Suprapubic skin (tissue), 4 donors: ENCODE data around the gene CCDC13. TPM values are rescaled to one million over a fixed set of nuclear protein-coding genes. Genes with fewer than 3 reads are reported as not detected.

Source experiments
- DNase-seq, 2 donors: peaks; one replicate each; pipeline ENCODE4 v3.0.0-alpha.2; 2019; ENCODE audit warnings: low spot score in 2 of 2
- H3K27ac ChIP-seq: fragments of 200-600 bp; sonication (generic); one replicate; pipeline ENCODE4 v1.5.1; 2019
- H3K27me3 ChIP-seq: fragments of 200-600 bp; sonication (generic); one replicate; pipeline ENCODE4 v1.5.1; 2019
- H3K36me3 ChIP-seq: fragments of 200-600 bp; sonication (generic); one replicate; pipeline ENCODE4 v1.5.1; 2019
- H3K4me1 ChIP-seq: fragments of 200-600 bp; sonication (generic); one replicate; pipeline ENCODE4 v1.5.1; 2019
- H3K4me3 ChIP-seq: fragments of 200-600 bp; sonication (generic); one replicate; pipeline ENCODE4 v1.5.1; 2019; ENCODE audit warnings: mild to moderate bottlenecking
- H3K9me3 ChIP-seq: fragments of 200-600 bp; sonication (generic); one replicate; pipeline ENCODE4 v1.5.1; 2019
- CTCF ChIP-seq, 2 donors: fragments of 200-600 bp in 1 of 2; fragments of 450-650 bp in 1 of 2; sonication (generic) in 1 of 2; IDR thresholded peaks; one replicate each; pipeline ENCODE4 v1.5.1; 2016 to 2019; ENCODE audit warnings: antibody characterized with exemption in 2 of 2, mild to moderate bottlenecking in 1 of 2, moderate library complexity in 1 of 2
- EP300 ChIP-seq: sonication (generic); formaldehyde crosslinking; IDR thresholded peaks from one replicate; pipeline ENCODE4 v1.6.1; 2017; ENCODE audit warnings: antibody characterized with exemption
- POLR2A ChIP-seq, 2 donors: fragments of 450-650 bp; IDR thresholded peaks; one replicate each; pipeline ENCODE4 v1.6.1; 2017; ENCODE audit warnings: antibody characterized with exemption in 2 of 2, mild to moderate bottlenecking in 2 of 2, moderate library complexity in 2 of 2
- POLR2AphosphoS5 ChIP-seq, 3 donors: sonication (generic); formaldehyde crosslinking; IDR thresholded peaks; one replicate each; pipeline ENCODE4 v1.6.1; 2017; ENCODE audit warnings: antibody characterized with exemption in 3 of 3
- WGBS: methylation state at CpG from one replicate; pipeline ENCODE4 v1.1.5; 2018; 5-methylcytosine and 5-hydroxymethylcytosine counted together
- total RNA-seq, 4 donors: library from RNA; depleted of rRNA; stranded (reverse); fragments of >200 nt; gene quantifications; one replicate each; pipeline ENCODE4 v1.1.0, GENCODE V29; 2016

The CCDC13 gene
- total RNA-seq, 4 donors from 2014 or later, result 0.89 TPM; not detected in 3

- Histone ChIP-seq H3K4me3 (no peak overlapping the region), H3K27ac (no peak overlapping the region), H3K9me3 (no peaks in the 10 kb centered on the region), H3K4me1 (peaks cover 6% of the 10 kb centered on the region), H3K27me3 (no peaks in the 10 kb centered on the region), H3K36me3 (no peaks in the 10 kb centered on the region)
- DNase-seq, result no peak
- TF ChIP-seq CTCF (IDR thresholded peaks at IDR 0.05) (no peak), EP300 (no peak), POLR2AphosphoS5 (IDR thresholded peaks at IDR 0.05) (no peak), POLR2A (IDR thresholded peaks at IDR 0.05) (no peak)
- 93% methylated on average over 2 of the region's 2 CpGs for WGBS
These were observed 49.8 kb downstream of the CCDC13 start for GRCh38 chr3:42723219-42723618.

Other genes starting within 250 kb of the CCDC13 start
- gene SEC22C, start 191.3 kb downstream of the CCDC13 start, total RNA-seq, result 10 to 100 TPM; 22.4 to 44.4 (median 28.5) TPM
- gene SS18L2, start 182.4 kb downstream of the CCDC13 start, total RNA-seq, result 10 to 100 TPM; 15.8 to 30.9 (median 23.9) TPM
- gene NKTR, start 172.6 kb downstream of the CCDC13 start, total RNA-seq, result 100 to 1,000 TPM in 1 of 4 donors, 10 to 100 TPM in 3; 47.7 to 328 (median 66.8) TPM
- 10 to 100 TPM; 17.9 to 36.1 (median 20.7) TPM for gene ZBTB47, start 119.6 kb downstream of the CCDC13 start, total RNA-seq
- not detected for gene KLHL40, start 87.7 kb downstream of the CCDC13 start, total RNA-seq
- gene HHATL, start 70.5 kb downstream of the CCDC13 start, total RNA-seq, result 1 to 10 TPM in 1 of 4 donors, not detected in 3; 2.3 TPM
- 10 to 100 TPM; 46.8 to 91.9 (median 81.4) TPM for gene HIGD1A, start 31.2 kb upstream of the CCDC13 start, total RNA-seq
- gene ACKR2, start 36.2 kb upstream of the CCDC13 start, total RNA-seq, result 1 to 10 TPM; 1.2 to 6.6 (median 3.4) TPM
- not detected for gene CYP8B1, start 102.6 kb upstream of the CCDC13 start, total RNA-seq
- gene ZNF662, start 132.9 kb upstream of the CCDC13 start, total RNA-seq, result 10 to 100 TPM; 12.7 to 34.4 (median 12.9) TPM
- gene GASK1A, start 206.1 kb upstream of the CCDC13 start, total RNA-seq, result 1 to 10 TPM; 1.5 to 8.2 (median 3.2) TPM